Measurements from ENCODE around the gene STARD3NL.
"Not testable (repeated sequence)": the region's sequence is repeated elsewhere in the genome, so short reads cannot be mapped to it uniquely, and the experiment has no call there.

STARD3NL gene
- long read RNA-seq, donor 1, transcript STARD3NL-201 (9 exons, 1,728 nt): major isoform, 28 of 35 reads
- long read RNA-seq, donor 1, transcript STARD3NL-204 (8 exons, 1,341 nt): minor isoform, 6 of 35 reads
- long read RNA-seq, donor 1, partial matches to known transcripts: 0 of 35 reads
- long read RNA-seq, donor 1, other reads (novel, unspliced or antisense): 0 of 35 reads
- long read RNA-seq, donor 2, transcript STARD3NL-201 (9 exons, 1,728 nt): major isoform, 18 of 34 reads
- long read RNA-seq, donor 2, partial matches to known transcripts: 13 of 34 reads
- long read RNA-seq, donor 2, other reads (novel, unspliced or antisense): 0 of 34 reads
- long read RNA-seq, donor 3, transcript STARD3NL-201 (9 exons, 1,728 nt): major isoform, 12 of 16 reads
- long read RNA-seq, donor 3, partial matches to known transcripts: 0 of 16 reads
- long read RNA-seq, donor 3, other reads (novel, unspliced or antisense): 0 of 16 reads
- long read RNA-seq, donor 4, transcript STARD3NL-201 (9 exons, 1,728 nt): major isoform, 16 of 25 reads
- long read RNA-seq, donor 4, partial matches to known transcripts: 6 of 25 reads
- long read RNA-seq, donor 4, other reads (novel, unspliced or antisense): 0 of 25 reads
- long read RNA-seq, donor 5, transcript STARD3NL-201 (9 exons, 1,728 nt): major isoform, 23 of 28 reads
- long read RNA-seq, donor 5, partial matches to known transcripts: 0 of 28 reads
- long read RNA-seq, donor 5, other reads (novel, unspliced or antisense): 0 of 28 reads
- long read RNA-seq, donor 6, transcript STARD3NL-201 (9 exons, 1,728 nt): major isoform, 15 of 21 reads
- long read RNA-seq, donor 6, partial matches to known transcripts: 0 of 21 reads
- long read RNA-seq, donor 6, other reads (novel, unspliced or antisense): 0 of 21 reads
- long read RNA-seq, donor 7, transcript STARD3NL-201 (9 exons, 1,728 nt): major isoform, 28 of 35 reads
- long read RNA-seq, donor 7, partial matches to known transcripts: 6 of 35 reads
- long read RNA-seq, donor 7, other reads (novel, unspliced or antisense): 0 of 35 reads
- long read RNA-seq, donor 8, transcript STARD3NL-201 (9 exons, 1,728 nt): major isoform, 22 of 42 reads
- long read RNA-seq, donor 8, partial matches to known transcripts: 13 of 42 reads
- long read RNA-seq, donor 8, other reads (novel, unspliced or antisense): 0 of 42 reads

GRCh38 chr7:38178004-38178694 is at the start of gene STARD3NL:
Gene STARD3NL, plus strand, starts transcription at chr7:38178245. Its CDS starts 29,260 bp downstream, at chr7:38207505.
- peak; percentile 96 for DNase-seq

GRCh38 chr7:38129162-38129561 is 48.9 kb upstream of the STARD3NL start:
- DNase-seq: no peak

- DNase-seq: no peak
These were observed 48.5 kb upstream of the STARD3NL start for GRCh38 chr7:38129579-38129978.

- DNase-seq: no peak
These were observed 39.9 kb upstream of the STARD3NL start for GRCh38 chr7:38138171-38138570.

- no peak for DNase-seq
These were observed 36.9 kb upstream of the STARD3NL start for GRCh38 chr7:38141187-38141586.

GRCh38 chr7:38142736-38143135 is 35.3 kb upstream of the STARD3NL start:
- no peak for DNase-seq

GRCh38 chr7:38147005-38147404 is 31.0 kb upstream of the STARD3NL start:
- no peak for DNase-seq

GRCh38 chr7:38151556-38151955 is 26.5 kb upstream of the STARD3NL start:
- DNase-seq: no peak

- no peak for DNase-seq
These were observed 24.5 kb upstream of the STARD3NL start for GRCh38 chr7:38153515-38153914.

- no peak for DNase-seq
These were observed 23.8 kb upstream of the STARD3NL start for GRCh38 chr7:38154278-38154677.

- no peak for DNase-seq
These were observed 18.0 kb upstream of the STARD3NL start for GRCh38 chr7:38160003-38160571.

GRCh38 chr7:38162036-38162435 is 16.0 kb upstream of the STARD3NL start:
- DNase-seq: no peak

GRCh38 chr7:38163671-38164070 is 14.4 kb upstream of the STARD3NL start:
- DNase-seq: no peak

- DNase-seq: no peak
These were observed 9.0 kb upstream of the STARD3NL start for GRCh38 chr7:38168890-38169570.

GRCh38 chr7:38169847-38170246 is 8.2 kb upstream of the STARD3NL start:
- DNase-seq: no peak

- no peak for DNase-seq
These were observed 6.2 kb upstream of the STARD3NL start for GRCh38 chr7:38171623-38172391.

GRCh38 chr7:38175547-38175946 is 2.5 kb upstream of the STARD3NL start:
- DNase-seq: not testable (repeated sequence)

- no peak for DNase-seq
These were observed 433 bp upstream of the STARD3NL start for GRCh38 chr7:38177621-38178003.

GRCh38 chr7:38178695-38179344 is 775 bp downstream of the STARD3NL start:
- DNase-seq: no peak

GRCh38 chr7:38179776-38180226 is 1.8 kb downstream of the STARD3NL start:
- DNase-seq: no peak

Data from right kidney (tissue), 9 donors.